HepG2 (cell line): Measurements from ENCODE around the gene ZNF37A. TPM values are rescaled to one million over a fixed set of nuclear protein-coding genes. Genes with fewer than 3 reads are reported as not detected.
A peak's percentile ranks its signal among the peaks of the same experiment; 100 is the strongest.

Source experiments
- AHDC1 ChIP-seq: sonication (generic); formaldehyde crosslinking; IDR thresholded peaks from 2 replicates; pipeline ENCODE4 v1.5.1; 2020; ENCODE audit warnings: mild to moderate bottlenecking, missing genetic modification reagents, borderline replicate concordance
- CEBPB ChIP-seq: IDR thresholded peaks from 2 replicates; pipeline ENCODE4 v1.6.1; 2011; ENCODE audit warnings: low read depth, low read length, improper control_type of control experiment, borderline replicate concordance
- GABPB1 ChIP-seq: IDR thresholded peaks from 2 replicates; pipeline ENCODE4 v1.6.1; 2016; ENCODE audit warnings: mild to moderate bottlenecking, missing genetic modification reagents, moderate library complexity, missing compliant biosample characterization
- MIXL1 ChIP-seq: IDR thresholded peaks from 2 replicates; pipeline ENCODE4 v1.6.1; 2016
- NR2F6 ChIP-seq, 2 experiments: IDR thresholded peaks; 2 replicates each; pipeline ENCODE4 v1.6.1; 2016; ENCODE audit warnings: antibody characterized with exemption in 1 of 2, mild to moderate bottlenecking in 1 of 2
- SYNCRIP ChIP-seq: fragments of 200-400 bp; formaldehyde crosslinking; IDR thresholded peaks from 2 replicates; pipeline ENCODE4 v1.6.1; 2018; ENCODE audit warnings: mild to moderate bottlenecking, low read depth, low read length; ENCODE audit not compliant: insufficient read depth
- TBP ChIP-seq: sonication (generic); formaldehyde crosslinking; IDR thresholded peaks from 2 replicates; pipeline ENCODE4 v1.5.0; 2020; ENCODE audit warnings: missing genetic modification reagents
- YEATS2 ChIP-seq: sonication (generic); formaldehyde crosslinking; IDR thresholded peaks from 2 replicates; pipeline ENCODE4 v1.4.0; 2020; ENCODE audit warnings: missing genetic modification reagents, borderline replicate concordance
- ZBTB2 ChIP-seq: sonication (generic); formaldehyde crosslinking; IDR thresholded peaks from 2 replicates; pipeline ENCODE4 v1.8.0; 2022; ENCODE audit warnings: low read depth, missing genetic modification reagents
- ZFP36 ChIP-seq: fragments of 150-350 bp; IDR thresholded peaks from 2 replicates; pipeline ENCODE4 v1.6.1; 2018; ENCODE audit warnings: borderline replicate concordance, low read length, low read depth; ENCODE audit not compliant: partially characterized antibody
- ZKSCAN1 ChIP-seq: fragments of 150-350 bp; IDR thresholded peaks from 2 replicates; pipeline ENCODE4 v1.6.1; 2014; ENCODE audit warnings: low read length
- ZNF318 ChIP-seq: sonication (generic); formaldehyde crosslinking; IDR thresholded peaks from 2 replicates; pipeline ENCODE4 v1.4.0; 2020; ENCODE audit warnings: mild to moderate bottlenecking, missing genetic modification reagents
- ZNF430 ChIP-seq: sonication (generic); formaldehyde crosslinking; IDR thresholded peaks from 2 replicates; pipeline ENCODE4 v1.9.0; 2021; ENCODE audit warnings: mild to moderate bottlenecking, missing genetic modification reagents
- polyA plus RNA-seq, 8 experiments: library from polyadenylated mRNA; depleted of rRNA in 3 of 8; stranded (reverse) in 7 of 8; unstranded in 1 of 8; fragments of >200 nt; fragmentation: Illumina TruSeq in 4 of 8; extraction: Trizol in 4 of 8; gene quantifications; 2 replicates each; pipeline versions ENCODE4 v1.2.1 to v1.2.3, GENCODE V29; 2011 to 2016; ENCODE audit warnings: low read depth in 4 of 8, missing spikeins in 1 of 8, mixed read lengths in 1 of 8; ENCODE audit not compliant: insufficient read depth in 1 of 8
- total RNA-seq, 5 experiments: library from RNA; depleted of rRNA; stranded (reverse); fragments of >200 nt; fragmentation: Illumina TruSeq; extraction: Trizol; gene quantifications; 2 replicates each; pipeline ENCODE4 v1.2.3, GENCODE V29; 2016; ENCODE audit warnings: low read depth in 1 of 5

Gene ZNF37A
- total and polyA plus RNA-seq, 2 of the 13 experiments (the other 11 are each of a cell fraction or from before 2014, with no cell fraction given): 8.0 to 12.6 TPM

DNA sequence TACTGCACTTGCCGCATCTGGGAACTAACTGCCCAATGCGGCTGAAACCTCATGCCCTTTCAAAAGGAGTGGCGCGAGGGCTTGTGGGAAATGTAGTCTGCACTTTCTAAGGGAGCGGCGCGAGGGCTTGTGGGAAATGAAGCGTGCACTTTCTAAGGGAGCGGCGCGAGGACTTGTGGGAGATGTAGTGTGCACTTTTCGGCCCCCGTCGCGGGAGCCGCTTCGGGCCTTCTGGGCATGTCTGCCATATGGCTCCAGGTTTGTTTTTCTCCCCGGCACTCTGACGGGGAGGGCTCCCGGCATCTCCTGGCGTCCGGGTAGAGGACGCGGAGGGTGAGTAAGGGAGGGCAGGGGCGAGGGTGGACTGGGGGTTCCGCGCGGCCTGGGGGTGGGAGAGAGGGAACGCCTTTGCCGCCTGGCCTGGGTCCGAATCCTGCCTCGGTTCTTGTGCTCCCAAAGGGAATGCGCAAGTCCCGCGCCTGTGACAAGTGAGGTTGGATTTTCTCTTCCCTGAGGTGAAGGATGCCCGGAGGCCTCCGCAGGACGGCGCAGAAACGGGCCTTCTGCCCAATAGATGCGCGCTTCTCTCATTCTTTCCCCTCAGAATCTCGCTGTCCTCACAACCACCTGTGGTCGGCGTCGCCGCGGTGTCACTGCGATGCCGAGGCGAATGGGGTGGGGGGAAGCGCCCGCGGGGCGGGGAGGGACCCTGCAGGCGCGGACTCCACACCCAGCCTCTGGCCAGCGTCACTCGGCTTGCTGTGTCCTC, at the start of gene ZNF37A (continued):
- TF ChIP-seq SYNCRIP: no peak
- TF ChIP-seq ZKSCAN1: no peak
- TF ChIP-seq ZBTB2 (CRISPR knock-in tag): no peak
- peak; percentile 78 for TF ChIP-seq GABPB1 (CRISPR knock-in tag)
- no peak for TF ChIP-seq TBP (CRISPR knock-in tag)
- peak; percentile 59; the same call in 1 of the 2 replicates for TF ChIP-seq ZNF430 (CRISPR knock-in tag)
- TF ChIP-seq MIXL1 (CRISPR knock-in tag): no peak
- 0 out of 2 replicates have a peak, but pooled peaks have one; percentile 46 for TF ChIP-seq YEATS2
- TF ChIP-seq CEBPB: no peak
- no peak for TF ChIP-seq ZFP36
- TF ChIP-seq AHDC1 (CRISPR knock-in tag): no peak
- no peak for TF ChIP-seq NR2F6 (IDR thresholded peaks at IDR 0.05)
- peak; percentile 7; the same call in 1 of the 2 replicates for TF ChIP-seq NR2F6 (CRISPR knock-in tag; IDR thresholded peaks at IDR 0.05)
- TF ChIP-seq ZNF318: no peak
